ENCODE results near the gene REV3L.
"Not testable (repeated sequence)": the region's sequence is repeated elsewhere in the genome, so short reads cannot be mapped to it uniquely, and the experiment has no call there.

REV3L gene

DNA sequence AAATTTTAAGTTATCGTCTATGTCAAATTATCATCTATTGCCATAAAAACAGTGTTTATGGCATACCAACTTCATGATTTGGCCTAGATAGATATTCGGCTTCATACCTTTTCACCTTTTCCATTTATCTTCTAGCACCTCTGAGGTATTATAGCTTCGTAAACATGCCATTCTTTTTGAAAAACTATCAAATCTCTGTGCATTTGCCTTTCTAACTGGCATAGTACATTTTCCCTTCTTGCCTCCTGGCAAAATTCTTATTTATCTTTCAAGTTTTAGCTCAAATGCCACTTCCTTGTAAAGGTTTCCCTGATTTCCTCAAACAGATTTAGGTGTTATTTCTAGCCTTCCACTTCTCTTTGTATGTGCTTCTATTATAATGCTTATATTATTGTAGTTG is 7.0 kb upstream of the REV3L start:
- DNase-seq, result no peak

DNA sequence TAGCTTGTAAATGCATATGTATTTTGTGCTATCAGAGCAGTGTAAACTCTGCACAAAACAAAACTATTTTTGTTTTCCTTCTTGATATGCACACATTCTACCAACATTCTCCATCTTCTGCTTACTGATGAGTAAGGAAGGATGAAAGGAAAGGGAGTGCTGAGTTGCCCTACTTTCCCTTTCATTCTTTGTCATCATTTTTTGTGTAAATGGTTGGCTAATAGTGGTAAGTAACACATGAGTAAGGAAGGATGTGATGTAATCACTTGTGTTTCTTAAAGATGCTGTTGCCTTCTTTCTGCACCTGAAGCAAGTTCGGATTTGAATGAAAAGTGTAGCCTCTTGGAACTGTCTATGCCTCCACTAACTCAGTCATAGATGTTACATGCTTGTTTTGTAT is 4.6 kb upstream of the REV3L start:
- no peak for DNase-seq

DNA sequence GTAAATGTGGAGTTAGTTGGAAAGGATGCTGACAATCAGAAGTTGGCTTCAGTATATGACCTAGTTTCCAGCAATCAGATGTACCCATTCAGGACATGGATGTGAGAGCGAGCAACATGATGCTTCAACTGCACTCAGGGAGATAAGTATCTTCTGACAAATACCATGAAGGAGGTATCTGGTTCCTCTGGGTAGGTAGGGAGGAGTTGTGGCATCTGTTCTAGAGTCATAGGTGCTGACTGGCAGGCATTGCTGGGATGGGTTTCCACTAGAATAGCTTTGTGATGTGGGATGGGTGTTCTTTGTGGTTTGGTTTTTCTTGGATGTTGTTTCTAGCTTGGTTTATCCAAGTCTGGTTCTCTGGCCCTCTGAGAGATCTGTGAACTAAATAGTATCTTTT is 3.9 kb upstream of the REV3L start:
- DNase-seq, result no peak

DNA sequence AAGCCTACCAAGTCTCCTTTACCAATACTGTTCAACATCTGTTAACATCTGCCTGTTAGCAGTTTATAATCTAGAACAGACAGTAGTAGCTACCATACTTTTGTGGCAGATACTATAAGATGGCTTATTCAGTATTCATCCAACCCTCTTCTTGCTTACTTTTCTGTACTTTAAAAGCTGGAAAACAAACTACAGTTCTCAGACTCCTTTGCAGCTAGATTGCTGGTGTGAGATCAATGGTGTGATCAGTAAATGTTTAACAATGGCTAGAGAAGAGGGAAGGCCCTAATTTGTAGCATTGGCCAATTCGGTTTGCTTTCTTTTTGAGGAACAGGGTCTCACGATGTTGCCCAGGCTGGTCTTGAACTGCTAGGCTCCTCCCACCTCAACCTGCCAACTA is 3.5 kb upstream of the REV3L start:
- no peak for DNase-seq

DNA sequence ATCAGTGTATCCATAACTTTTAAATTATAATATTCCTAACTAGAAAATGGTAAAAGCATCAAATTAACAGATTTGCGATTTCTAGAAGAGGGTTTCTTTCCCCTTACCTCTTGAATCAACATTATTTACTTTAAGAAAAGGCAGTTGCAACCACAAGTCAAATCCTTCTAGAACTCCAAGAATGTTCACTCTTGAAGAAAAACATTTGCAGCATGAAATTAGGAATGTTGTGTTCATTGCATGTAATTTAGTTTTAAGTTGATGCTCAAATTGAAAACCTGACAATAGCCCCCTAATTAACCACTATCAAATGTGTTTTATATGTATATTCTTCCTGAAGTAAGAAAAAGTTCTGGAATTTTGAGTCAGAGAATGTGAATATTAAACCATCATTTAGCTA is 2.3 kb upstream of the REV3L start:
- DNase-seq, result no peak

DNA sequence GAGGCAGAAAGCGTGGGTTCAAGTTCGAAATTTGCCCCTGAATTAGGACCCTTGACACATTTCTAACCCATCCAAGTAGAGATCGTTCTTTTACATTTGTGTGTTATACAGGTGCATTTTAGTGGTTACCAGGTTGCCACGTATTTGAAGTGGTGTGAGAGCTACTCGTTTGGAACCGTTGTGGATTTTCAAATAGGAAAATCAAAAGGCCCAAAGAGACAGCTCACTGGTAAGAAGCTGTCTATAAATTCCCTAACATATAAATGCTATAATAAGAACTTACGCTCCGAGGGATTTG is 1.6 kb upstream of the REV3L start:
- no peak for DNase-seq

DNA sequence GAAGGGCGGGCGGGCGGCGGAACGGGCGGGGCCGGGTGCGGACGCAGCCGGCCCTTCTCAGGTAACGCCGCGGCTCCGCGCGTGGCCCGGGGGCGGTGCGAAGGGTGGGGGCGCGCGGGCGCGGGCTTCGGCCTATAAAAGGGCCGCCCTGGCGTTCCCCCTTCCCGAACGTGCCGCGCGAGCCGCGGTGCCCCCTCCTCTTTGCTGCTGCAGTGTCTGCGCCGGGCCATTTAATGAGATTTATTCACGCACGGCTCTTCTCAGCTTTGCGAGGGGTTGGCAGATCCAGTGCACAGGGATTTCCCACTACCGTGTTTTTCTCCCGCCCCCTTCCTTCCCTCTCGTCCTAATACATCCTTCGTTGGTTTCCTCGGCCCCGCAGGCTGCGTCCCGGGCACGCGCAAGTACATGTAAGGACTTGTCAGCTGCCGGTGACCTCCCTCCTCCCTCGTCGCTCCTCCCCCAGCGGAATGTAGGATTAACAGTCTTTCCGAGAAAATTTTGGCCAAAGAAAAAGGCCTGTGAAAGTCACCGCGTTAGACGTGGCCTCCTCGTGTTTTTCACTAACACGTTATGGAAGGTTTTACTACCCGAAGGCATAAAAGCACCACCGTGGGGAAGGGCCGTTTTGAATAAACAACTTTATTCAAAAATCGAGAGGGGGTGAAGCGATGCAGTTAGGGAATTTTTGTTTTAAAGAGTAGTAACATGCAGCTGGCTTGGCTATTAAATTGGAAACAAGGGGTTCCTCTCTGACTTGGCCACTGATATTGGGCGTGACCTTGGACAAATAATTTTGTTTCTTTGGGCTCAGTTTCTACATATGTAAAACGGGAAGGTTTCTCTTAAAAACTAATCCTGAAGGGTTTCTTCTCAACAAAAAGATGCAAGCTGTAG is 966 bp upstream of the REV3L start:
- peak; percentile 96 for DNase-seq

DNA sequence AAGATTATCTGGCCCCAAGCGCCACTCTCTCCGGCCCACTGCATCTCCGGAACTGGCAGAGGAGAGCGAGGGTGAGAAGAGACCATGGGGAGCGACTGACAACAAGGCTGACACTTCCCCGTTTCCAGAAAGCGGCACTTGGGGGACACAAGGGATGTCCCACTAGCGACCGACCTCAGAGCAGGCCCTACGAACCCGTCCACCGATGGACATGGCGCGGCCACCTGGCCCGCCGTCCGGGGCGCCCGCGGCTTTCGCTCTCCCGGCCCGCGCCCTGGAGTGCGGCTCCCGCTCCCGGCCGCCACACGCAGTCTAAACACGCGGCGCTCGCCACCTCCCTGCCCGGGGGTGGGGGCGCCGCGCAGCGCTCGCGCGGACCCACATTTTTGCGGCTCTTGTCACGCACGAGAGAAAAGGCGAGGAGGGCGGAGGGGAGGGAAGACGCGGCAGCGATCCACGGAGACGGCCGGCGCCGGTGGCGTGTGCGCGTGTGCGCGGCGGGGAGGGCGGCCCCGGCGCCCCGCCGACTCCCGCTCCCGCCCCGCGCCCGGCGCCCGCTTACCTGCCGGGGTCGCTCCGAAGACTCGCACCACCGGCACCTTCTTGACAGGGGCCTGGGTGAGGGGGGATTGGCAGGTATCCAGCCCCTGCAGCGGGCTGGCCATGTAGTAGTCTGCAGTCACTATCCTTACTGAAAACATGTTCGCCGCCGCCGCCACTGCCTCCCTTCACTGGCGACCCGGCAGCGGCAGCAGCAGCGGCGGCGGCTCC is 645 bp downstream of the REV3L start:
- DNase-seq, result peak; percentile 19

DNA sequence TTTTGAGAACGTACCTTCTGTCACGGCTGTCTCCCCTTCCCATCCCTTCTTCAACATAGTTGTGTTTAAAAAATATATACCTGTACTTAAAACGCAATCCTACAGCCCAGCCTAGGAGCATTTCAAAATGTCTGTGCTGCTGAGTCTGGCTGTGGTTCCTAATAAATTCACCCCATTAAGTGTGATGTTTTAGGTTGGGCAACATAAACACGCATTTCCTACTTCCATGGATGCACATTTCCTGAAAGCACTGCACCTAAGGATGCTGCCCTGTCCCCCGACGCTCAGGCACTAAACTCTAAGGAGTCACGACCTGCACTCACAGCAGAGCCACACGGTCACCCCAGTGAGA is 1.2 kb downstream of the REV3L start:
- DNase-seq, result no peak

DNA sequence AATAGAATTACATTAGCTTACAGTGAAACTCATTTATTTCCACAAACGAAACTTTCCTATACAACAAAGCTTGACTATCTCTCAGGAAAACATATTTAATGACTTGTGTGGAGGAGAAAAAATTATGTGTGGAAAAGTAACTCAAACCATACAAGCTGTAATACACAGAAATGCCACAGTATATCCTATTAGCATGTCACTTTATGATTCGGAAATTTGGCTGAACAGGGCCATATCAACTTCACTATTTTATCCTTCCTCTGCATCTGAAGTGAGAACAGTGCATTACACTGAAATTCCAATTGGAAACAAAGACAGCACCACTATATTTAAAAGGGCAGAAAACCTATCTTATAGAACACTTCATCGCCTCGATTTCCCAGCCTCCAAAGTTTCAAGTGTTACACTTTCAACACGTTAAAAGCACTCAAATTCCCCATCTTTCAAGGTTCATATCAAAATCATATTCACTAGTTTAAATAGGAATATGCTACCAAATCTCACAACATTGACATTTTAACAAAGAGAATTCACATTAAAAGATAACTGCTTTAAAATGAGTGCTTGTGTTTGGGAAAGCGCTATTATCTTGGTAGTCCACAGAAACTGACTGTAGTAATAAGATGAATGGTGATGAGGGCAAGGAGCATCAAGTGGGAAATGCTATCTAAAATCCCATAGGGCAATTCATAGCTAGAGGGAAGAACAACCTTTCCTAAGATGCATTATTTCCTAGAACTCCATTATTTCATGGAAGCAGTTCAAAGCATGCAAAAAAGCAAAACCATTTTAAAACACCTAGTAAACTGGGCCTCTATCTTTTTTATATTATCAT is 1.8 kb downstream of the REV3L start:
- DNase-seq, result no peak

DNA sequence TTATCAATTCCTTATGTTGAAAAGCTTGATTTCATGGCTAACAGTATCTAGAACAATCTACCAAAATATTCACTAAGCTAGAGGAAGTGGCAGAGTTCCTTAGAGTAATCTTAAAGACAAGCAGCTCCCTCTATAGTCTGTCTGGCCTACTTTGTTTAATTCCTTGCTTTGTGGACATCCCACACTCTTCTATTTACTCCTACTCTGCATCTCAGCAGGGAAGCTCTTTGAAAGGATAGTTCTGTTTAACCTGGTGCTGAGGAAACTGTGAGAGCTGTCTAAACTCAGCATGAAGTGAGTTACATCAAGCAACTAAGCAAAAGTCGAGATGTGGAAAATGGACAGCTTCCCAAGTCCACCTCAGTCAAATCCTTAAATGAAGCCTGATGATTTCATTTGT is 4.3 kb downstream of the REV3L start:
- DNase-seq, result peak; percentile 27

DNA sequence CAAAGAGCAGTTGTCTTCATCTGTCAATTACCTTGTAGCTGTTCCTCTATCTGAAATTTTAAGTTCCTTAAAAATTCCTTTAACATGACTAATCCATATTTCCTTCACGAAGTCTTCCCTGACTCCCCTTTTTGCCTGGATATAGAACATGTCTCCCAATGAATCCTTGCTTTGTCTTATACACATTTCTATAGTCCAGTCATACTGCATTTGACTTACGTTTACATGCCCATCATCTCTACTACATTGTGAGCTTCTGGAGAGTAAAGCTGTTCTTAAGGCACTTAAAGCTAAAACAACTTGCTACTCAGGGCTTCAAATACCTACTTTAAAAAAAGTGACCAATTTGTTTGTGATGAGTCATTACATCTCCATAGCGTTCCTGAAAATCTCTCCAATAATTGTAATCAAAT is 4.9 kb downstream of the REV3L start:
- no peak for DNase-seq

DNA sequence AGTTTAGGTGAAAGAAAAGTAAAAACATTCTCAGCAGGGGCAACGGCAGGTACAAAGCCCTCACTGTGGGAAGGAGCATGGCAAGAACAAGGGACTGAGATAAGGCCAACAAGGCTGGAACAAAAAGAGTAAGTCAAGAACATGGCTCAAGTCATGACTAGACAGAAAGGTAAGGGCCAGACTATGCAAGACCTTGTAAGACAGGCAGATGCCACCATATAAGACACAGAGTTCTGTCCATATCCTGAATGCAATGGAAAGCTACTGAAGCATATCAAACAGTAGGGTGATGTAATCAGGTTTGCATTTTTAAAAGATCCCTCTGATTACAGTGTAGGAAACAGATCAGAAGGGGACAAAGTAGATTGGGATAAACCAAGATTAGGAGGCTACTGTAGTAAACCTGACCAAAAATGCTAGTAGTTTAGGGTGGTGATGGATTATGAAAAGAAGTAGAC is 5.5 kb downstream of the REV3L start:
- no peak for DNase-seq

DNA sequence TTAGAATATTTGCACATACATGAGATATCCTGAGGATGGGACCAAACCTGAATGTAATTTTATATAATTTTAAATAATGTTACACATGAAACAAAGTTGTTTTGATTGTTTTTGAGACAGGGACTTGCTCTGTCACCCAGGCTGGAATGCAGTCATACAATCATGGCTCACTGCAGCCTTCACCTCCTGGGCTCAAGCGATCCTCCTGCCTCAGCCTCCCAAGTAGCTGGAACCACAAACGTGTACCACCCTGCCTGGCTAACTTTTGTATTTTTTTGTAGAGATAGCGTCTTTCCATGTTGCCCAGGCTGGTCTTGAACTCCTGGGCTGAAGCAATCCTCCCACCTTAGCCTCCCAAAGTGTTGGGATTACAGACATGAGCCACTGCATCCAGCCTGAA is 7.0 kb downstream of the REV3L start:
- not testable (repeated sequence) for DNase-seq

DNA sequence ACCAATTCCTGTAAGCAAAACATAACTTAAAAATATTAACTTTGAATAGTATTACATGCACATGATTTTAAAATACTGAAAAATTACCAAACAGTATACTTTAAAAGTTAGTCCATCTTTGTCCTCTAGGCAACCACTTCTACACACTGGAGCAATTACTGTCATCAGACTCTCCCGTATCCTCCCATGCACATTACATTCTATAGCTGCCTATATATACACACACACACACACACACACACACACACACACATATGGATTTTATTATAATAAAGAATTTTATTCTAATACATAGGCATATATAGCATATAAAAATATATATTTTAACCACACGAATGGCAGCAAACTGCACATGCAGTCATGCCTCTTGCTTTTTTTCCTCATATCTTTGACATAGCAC is 8.2 kb downstream of the REV3L start:
- DNase-seq, result no peak

DNA sequence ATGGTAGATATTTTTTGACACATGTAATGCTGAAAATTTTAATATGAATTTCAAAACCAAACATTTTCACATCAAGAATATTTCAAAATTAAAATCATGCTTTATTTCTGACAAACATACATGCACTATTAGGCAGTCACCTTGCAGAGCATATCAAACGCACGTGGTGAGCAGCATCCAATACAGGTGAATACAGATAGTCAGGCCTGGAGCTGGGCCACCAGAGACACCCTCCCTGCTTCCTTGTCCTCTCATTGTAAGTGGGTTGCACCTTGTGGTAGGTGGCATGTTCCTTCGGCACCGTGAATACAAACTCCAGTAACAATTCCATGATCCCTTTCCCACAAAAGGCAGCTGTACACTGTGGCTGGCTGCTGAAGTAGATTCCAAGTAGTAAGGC is 8.9 kb downstream of the REV3L start:
- no peak for DNase-seq

DNA sequence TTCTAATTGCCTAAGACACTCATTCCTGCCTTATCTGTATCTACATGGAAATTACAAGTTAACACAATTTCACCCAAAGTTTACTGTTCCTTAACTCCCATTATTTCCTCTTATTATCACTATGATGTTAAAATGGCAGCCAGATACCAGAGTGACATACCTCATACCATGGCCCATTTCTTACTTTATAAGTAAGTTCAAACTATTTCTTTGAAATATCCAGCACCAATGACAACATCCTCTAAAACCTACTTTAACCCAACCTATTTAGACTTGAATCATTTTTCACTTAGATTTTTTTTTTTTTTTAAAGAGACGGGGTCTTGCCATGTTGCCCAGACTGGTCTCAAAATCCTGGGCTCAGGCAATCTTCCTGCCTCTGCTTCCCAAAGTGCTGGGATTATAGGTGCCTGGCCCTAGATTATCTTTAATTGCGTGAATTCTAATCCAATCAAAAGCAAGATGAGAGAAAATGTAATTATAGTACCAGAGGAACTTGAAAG is 10.0 kb downstream of the REV3L start:
- no peak for DNase-seq

DNA sequence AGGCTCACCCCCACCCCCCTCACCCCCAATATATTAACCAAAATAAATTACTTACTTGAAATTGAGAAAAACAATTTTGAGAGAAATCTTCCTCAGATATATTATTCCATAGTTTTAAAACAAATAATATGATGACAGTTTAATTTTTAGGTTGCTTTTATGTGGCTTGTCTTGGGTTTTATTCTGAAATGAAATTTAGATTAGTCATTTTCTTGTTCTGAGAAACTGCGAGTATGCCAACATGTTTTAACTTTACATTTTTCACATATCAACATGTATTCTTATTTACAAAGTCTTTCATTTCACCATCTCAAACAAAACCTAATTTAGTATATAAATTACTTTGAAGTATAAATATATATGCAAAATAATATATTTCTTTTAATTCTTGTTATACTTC is 11.1 kb downstream of the REV3L start:
- DNase-seq, result no peak

DNA sequence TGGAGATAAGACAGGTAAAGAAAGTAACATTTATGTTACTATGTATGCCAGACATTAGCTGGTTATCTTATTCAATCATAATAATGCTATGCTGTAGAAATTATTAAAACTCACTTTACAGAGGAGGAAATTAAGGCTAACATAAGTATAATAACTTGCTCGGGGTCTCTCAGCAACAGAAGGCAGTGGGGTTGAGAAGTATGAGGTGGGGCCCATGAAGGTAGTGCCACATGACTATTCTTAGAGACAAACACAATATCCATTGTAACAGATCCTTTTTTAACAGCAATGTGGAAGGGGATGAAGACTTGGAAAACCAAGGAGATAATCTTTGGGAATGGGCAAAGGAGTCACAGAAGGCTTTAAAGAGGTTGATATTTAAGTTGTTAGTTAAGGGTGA is 11.5 kb downstream of the REV3L start:
- no peak for DNase-seq

DNA sequence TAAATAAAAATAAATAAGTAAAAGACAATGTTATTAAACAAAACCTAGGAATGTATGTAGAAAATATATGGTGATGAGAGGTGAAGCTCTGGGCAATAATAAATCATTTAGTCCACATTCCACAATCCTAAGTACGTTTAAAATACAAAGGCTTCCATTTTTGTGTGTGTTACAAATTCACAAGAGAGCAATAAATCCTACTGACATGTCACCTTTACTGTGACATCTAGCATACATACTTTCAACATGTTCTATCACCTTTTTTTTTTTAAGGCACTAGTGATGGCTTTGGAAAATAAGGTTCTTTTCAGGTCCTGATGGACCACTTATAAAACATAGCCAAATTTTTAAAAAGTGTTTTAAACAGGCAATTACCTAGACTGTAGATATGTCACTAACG is 12.0 kb downstream of the REV3L start:
- no peak for DNase-seq

DNA sequence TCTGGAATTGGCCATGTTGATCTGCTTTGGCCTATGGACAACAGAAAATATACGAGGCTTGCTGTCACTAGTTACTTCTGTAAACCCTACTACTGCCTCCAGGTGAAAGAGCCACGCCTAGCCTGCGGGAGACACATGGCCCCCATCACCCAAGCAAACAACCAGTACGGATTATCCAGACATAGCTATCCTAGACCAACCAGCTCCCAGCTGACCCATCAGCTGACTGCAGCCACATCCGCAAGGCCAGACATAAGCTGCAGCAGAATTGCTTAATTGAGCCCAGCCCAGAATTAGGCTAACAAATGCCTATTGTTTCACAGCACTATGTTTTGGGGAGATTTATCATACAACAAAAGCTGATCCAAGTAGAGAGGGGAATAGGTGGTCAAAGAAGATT is 13.5 kb downstream of the REV3L start:
- no peak for DNase-seq

DNA sequence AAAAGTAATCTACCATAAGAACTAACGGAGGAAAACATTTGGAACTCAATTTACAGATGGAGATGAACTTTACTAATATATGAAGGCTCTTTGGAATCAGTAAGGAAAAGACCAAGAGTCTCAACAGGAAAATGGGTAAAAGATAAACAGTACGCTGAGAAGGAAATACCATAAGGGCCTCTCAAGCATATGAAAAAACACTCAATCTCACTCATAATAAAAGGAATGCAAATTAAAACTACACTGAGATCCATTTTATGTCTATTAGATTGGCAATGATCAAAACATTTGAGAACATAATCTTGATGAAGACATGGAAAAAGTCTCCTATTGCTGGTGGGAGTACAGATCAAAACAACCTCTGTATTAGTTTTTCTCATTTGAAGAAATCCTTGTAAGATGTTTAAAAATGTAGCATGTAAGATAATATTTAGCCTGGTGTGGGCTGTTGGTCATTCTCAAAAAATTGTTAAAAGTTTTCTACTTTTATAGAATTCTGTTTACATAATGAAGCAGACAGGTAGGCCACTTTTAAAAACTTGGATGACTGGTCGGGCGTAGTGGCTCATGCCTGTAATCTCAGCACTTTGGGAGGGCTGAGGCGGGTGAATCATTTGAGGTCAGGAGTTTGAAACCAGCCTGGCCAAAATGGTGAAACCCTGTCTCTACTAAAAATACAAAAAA is 14.5 kb downstream of the REV3L start:
- no peak for DNase-seq

DNA sequence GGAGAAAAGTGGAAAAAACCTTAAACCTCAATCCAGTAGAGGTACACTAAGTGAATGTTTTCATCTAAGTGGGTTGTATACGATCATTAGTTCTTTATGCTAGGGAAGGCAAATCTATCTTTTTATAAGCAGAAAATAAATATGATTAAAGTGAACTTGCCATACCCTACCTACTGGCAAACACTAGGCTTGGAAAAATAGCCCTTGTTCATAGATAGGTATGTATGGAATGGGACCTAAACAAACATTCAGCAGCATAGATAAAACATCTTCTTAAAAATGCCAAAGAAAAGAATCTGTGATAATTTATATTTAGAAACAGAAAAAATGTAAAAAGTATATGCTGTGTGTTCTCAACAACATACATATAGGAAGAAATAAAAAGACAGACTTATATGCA is 18.8 kb downstream of the REV3L start:
- no peak for DNase-seq

Measured in GDM1 (cell line).